ENCODE data around the gene AKAP6. TPM values are rescaled to one million over a fixed set of nuclear protein-coding genes. Genes with fewer than 3 reads are reported as not detected.

Gene AKAP6
- total RNA-seq, 1 donor from 2014 or later: 1.3 TPM

GRCh38 chr14:32397861-32398640, 69.0 kb downstream of the AKAP6 start:
- no peak overlapping the region for H3K4me3 ChIP-seq (ENCODE audit: low read depth, low read length)
- no peak for DNase-seq (ENCODE audit: low read depth)
- TF ChIP-seq CTCF (IDR thresholded peaks at IDR 0.05; ENCODE audit: insufficient read depth, low read length, poor library complexity, severe bottlenecking): no peak
- H3K36me3 ChIP-seq (ENCODE audit: control insufficient read depth, insufficient read depth, low read length): no peaks in the 10 kb centered on the region
- no peaks in the 10 kb centered on the region for H3K27me3 ChIP-seq (ENCODE audit: control insufficient read depth, insufficient read depth, low read length)

GRCh38 chr14:32399920-32400319, 70.8 kb downstream of the AKAP6 start:
- DNase-seq (ENCODE audit: low read depth): no peak
- no peaks in the 10 kb centered on the region for H3K36me3 ChIP-seq (ENCODE audit: control insufficient read depth, insufficient read depth, low read length)
- H3K27me3 ChIP-seq (ENCODE audit: control insufficient read depth, insufficient read depth, low read length): no peaks in the 10 kb centered on the region
- no peak for TF ChIP-seq CTCF (IDR thresholded peaks at IDR 0.05; ENCODE audit: insufficient read depth, low read length, poor library complexity, severe bottlenecking)
- H3K4me3 ChIP-seq (ENCODE audit: low read depth, low read length): no peak overlapping the region

- DNase-seq (ENCODE audit: low read depth): no peak
- H3K27me3 ChIP-seq (ENCODE audit: control insufficient read depth, insufficient read depth, low read length): no peaks in the 10 kb centered on the region
- no peak for TF ChIP-seq CTCF (IDR thresholded peaks at IDR 0.05; ENCODE audit: insufficient read depth, low read length, poor library complexity, severe bottlenecking)
- H3K36me3 ChIP-seq (ENCODE audit: control insufficient read depth, insufficient read depth, low read length): no peaks in the 10 kb centered on the region
- H3K4me3 ChIP-seq (ENCODE audit: low read depth, low read length): no peak overlapping the region
Measured at GRCh38 chr14:32400480-32400879, 71.4 kb downstream of the AKAP6 start.

GRCh38 chr14:32403021-32403420, 73.9 kb downstream of the AKAP6 start:
- TF ChIP-seq CTCF (IDR thresholded peaks at IDR 0.05; ENCODE audit: insufficient read depth, low read length, poor library complexity, severe bottlenecking): no peak

GRCh38 chr14:32403688-32404087, 74.6 kb downstream of the AKAP6 start:
- no peak for TF ChIP-seq CTCF (IDR thresholded peaks at IDR 0.05; ENCODE audit: insufficient read depth, low read length, poor library complexity, severe bottlenecking)
- Histone ChIP-seq H3K27me3 (ENCODE audit: control insufficient read depth, insufficient read depth, low read length) (no peaks in the 10 kb centered on the region), H3K4me3 (ENCODE audit: low read depth, low read length) (no peak overlapping the region), H3K36me3 (ENCODE audit: control insufficient read depth, insufficient read depth, low read length) (no peaks in the 10 kb centered on the region)
- DNase-seq (ENCODE audit: low read depth): no peak

More at GRCh38 chr14:32403021-32403420, 73.9 kb downstream of the AKAP6 start:
- no peaks in the 10 kb centered on the region for H3K36me3 ChIP-seq (ENCODE audit: control insufficient read depth, insufficient read depth, low read length)
- no peaks in the 10 kb centered on the region for H3K27me3 ChIP-seq (ENCODE audit: control insufficient read depth, insufficient read depth, low read length)
- H3K4me3 ChIP-seq (ENCODE audit: low read depth, low read length): no peak overlapping the region
- DNase-seq (ENCODE audit: low read depth): no peak

Data from kidney epithelial cell (primary cell).